Stimulated activated naive B cell treated with anti-CD40 and anti-IgM and Interleukin-4, amounts not matched to agents 10 μg/mL and 1 μg/mL and 100 μg/mL, for 72 hours (primary cell): ENCODE results near the gene PCBP3.

Source experiments
- ATAC-seq, 2 donors: fragments of 150-1000 bp; cut with Tn5 transposase; replicated peaks; 2 replicates each; pipeline ENCODE4 v1.10.0; 2021; ENCODE audit warnings: moderate library complexity in 1 of 2
- DNase-seq: peaks from one replicate; pipeline ENCODE4 v3.0.0; 2021
- H3K27ac Mint-ChIP-seq: one replicate; pipeline ENCODE4 v1.8.0; 2022; ENCODE audit warnings: mild to moderate bottlenecking, mixed read lengths
- H3K27me3 Mint-ChIP-seq, 2 donors: one replicate each; pipeline ENCODE4 v1.8.0; 2022; ENCODE audit warnings: mixed read lengths in 2 of 2
- H3K36me3 Mint-ChIP-seq, 2 donors: one replicate each; pipeline ENCODE4 v1.8.0; 2022; ENCODE audit warnings: mixed read lengths in 2 of 2, mild to moderate bottlenecking in 1 of 2
- H3K4me1 Mint-ChIP-seq, 2 donors: one replicate each; pipeline ENCODE4 v1.8.0; 2022; ENCODE audit warnings: mixed read lengths in 2 of 2, mild to moderate bottlenecking in 1 of 2
- H3K4me3 Mint-ChIP-seq, 2 donors: one replicate each; pipeline ENCODE4 v1.8.0; 2022; ENCODE audit warnings: mild to moderate bottlenecking in 2 of 2, mixed read lengths in 2 of 2, moderate library complexity in 1 of 2
- H3K9me3 Mint-ChIP-seq, 2 donors: one replicate each; pipeline ENCODE4 v1.8.0; 2022; ENCODE audit warnings: mixed read lengths in 2 of 2, mild to moderate bottlenecking in 1 of 2

PCBP3 gene

DNA sequence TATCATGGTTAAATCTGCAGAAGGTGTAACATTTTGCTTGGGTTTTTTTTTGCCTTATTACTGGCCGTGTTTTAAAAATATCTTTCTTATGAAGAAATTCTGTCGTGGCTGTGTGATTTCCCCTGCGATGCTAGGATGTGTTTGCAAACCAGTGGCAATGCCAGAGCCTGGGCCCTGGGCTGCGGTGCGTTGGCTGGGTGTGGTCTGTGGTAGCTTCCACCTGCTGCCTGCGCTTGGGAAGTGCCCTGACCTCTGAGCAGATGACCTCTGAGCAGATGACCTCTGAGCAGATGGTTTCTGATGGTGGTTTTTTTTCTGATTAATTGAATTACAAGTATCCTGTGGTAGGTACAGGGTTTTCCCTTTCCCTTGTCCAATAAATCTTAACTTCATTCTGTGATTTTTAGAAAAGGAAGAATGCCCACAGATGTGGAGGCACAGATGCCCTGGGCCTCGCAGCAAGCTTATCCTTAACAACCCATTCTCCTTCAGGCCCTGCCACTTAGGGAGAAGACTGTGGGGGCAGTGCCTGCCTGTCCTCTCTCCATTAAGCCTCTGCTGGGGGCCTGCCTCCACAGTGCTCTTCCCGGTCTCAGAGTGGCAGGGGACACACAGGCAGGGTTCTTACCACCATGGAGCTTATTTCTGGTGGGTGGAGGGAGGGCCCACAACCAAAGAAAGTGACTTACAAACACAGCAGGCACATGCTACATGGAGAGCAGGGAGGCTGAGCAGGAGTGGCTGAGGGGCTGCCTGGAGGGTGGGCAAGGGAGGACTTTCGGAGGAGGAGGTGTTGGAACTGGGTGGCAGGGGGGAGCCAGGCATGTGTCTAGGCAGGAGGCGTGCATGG is 81.7 kb downstream of the PCBP3 start:
- H3K4me3 Mint-ChIP-seq: no peak overlapping the region
- peak overlapping the region; percentile 6 for H3K27ac Mint-ChIP-seq
- peaks cover 4 to 26% of the 10 kb centered on the region in 2 donors for H3K27me3 Mint-ChIP-seq
- H3K4me1 Mint-ChIP-seq: no peaks in the 10 kb centered on the region
- ATAC-seq: no peak
- no peaks in the 10 kb centered on the region for H3K9me3 Mint-ChIP-seq
- H3K36me3 Mint-ChIP-seq: no peaks in the 10 kb centered on the region
- DNase-seq: no peak

GRCh38 chr21:45725844-45726200 is 82.3 kb downstream of the PCBP3 start:
- no peak for ATAC-seq
- Mint-ChIP-seq H3K9me3 (no peaks in the 10 kb centered on the region), H3K27me3 (peaks cover 4 to 26% of the 10 kb centered on the region in 2 donors), H3K4me3 (no peak overlapping the region), H3K27ac (no peak overlapping the region), H3K36me3 (no peaks in the 10 kb centered on the region), H3K4me1 (no peaks in the 10 kb centered on the region)
- DNase-seq: no peak

DNA sequence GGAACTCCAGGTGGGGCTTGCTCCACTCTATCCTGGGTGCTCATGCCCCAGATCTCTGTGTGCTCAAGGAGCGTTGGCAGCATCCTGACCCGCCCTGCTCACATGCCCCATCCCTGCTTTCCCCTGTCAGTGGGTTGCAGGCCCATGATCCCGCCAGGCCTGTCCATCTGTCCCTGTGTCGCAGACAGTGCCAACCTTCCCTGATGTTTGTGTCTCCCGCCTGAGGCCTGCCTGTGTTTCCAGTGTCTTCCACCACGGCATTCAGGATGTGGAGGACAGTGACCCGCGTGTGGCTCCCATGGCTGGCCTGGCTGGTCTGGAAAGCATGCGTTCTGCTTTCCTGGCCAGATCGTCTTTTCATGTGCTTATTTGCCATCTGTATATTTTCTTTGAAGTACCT is 82.9 kb downstream of the PCBP3 start:
- H3K36me3 Mint-ChIP-seq: no peaks in the 10 kb centered on the region
- no peak overlapping the region for H3K27ac Mint-ChIP-seq
- peaks cover 0 to 2% of the 10 kb centered on the region in 2 donors for H3K9me3 Mint-ChIP-seq
- DNase-seq (no peak), ATAC-seq (no peak)
- peaks cover 9 to 30% of the 10 kb centered on the region in 2 donors for H3K27me3 Mint-ChIP-seq
- no peaks in the 10 kb centered on the region for H3K4me1 Mint-ChIP-seq
- no peak overlapping the region for H3K4me3 Mint-ChIP-seq

DNA sequence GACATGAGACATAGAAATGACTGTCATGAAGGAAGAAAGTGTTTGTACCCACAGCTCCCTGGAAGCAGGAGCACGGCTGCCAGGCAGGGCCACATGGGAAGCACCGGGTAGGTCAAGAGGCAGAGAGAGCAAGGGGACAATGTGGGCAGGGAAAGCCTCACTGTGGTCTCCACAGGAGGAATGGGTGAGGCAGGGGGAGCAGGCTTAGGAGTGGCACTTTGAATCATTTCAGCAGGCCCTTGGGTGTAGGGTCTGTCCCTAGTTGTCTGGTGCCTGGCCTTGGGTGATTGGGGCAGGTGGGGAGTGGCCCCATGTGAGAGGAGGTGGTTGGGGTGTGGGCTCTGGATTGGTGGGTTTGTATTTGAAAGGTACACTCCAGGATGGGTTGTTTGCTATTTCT is 83.9 kb downstream of the PCBP3 start:
- Mint-ChIP-seq H3K9me3 (peaks cover 0 to 2% of the 10 kb centered on the region in 2 donors), H3K27ac (no peak overlapping the region)
- DNase-seq: no peak

GRCh38 chr21:45735259-45736000 is 91.9 kb downstream of the PCBP3 start:
- ATAC-seq: no peak

More for the DNA sequence above, 83.9 kb downstream of the PCBP3 start:
- ATAC-seq: no peak
- Mint-ChIP-seq H3K36me3 (no peaks in the 10 kb centered on the region), H3K27me3 (peaks cover 5 to 28% of the 10 kb centered on the region in 2 donors), H3K4me3 (no peak overlapping the region), H3K4me1 (no peaks in the 10 kb centered on the region)

GRCh38 chr21:45736042-45736689 is 92.6 kb downstream of the PCBP3 start:
- Mint-ChIP-seq H3K36me3 (no peaks in the 10 kb centered on the region), H3K27ac (no peak overlapping the region)

More at GRCh38 chr21:45735259-45736000, 91.9 kb downstream of the PCBP3 start:
- Mint-ChIP-seq H3K36me3 (no peaks in the 10 kb centered on the region), H3K4me3 (no peak overlapping the region), H3K9me3 (peaks cover 0 to 2% of the 10 kb centered on the region in 2 donors), H3K27ac (no peak overlapping the region), H3K4me1 (no peaks in the 10 kb centered on the region), H3K27me3 (peaks cover 23 to 29% of the 10 kb centered on the region in 2 donors)
- DNase-seq: no peak

GRCh38 chr21:45736690-45737484 is 93.4 kb downstream of the PCBP3 start:
- Mint-ChIP-seq H3K36me3 (no peaks in the 10 kb centered on the region), H3K4me1 (no peaks in the 10 kb centered on the region), H3K9me3 (no peaks in the 10 kb centered on the region), H3K27me3 (peaks cover 18 to 22% of the 10 kb centered on the region in 2 donors), H3K4me3 (no peak overlapping the region), H3K27ac (no peak overlapping the region)
- ATAC-seq (no peak), DNase-seq (no peak)

More at GRCh38 chr21:45736042-45736689, 92.6 kb downstream of the PCBP3 start:
- ATAC-seq (no peak), DNase-seq (no peak)
- H3K4me3 Mint-ChIP-seq: no peak overlapping the region
- H3K27me3 Mint-ChIP-seq: peaks cover 22 to 26% of the 10 kb centered on the region in 2 donors
- H3K4me1 Mint-ChIP-seq: no peaks in the 10 kb centered on the region
- peaks cover 0 to 2% of the 10 kb centered on the region in 2 donors for H3K9me3 Mint-ChIP-seq

GRCh38 chr21:45737485-45738166 is 94.1 kb downstream of the PCBP3 start:
- H3K27me3 Mint-ChIP-seq: peaks cover 18 to 22% of the 10 kb centered on the region in 2 donors
- DNase-seq: no peak
- no peaks in the 10 kb centered on the region for H3K9me3 Mint-ChIP-seq
- no peak for ATAC-seq
- H3K4me3 Mint-ChIP-seq: no peak overlapping the region
- no peak overlapping the region for H3K27ac Mint-ChIP-seq
- H3K36me3 Mint-ChIP-seq: no peaks in the 10 kb centered on the region
- no peaks in the 10 kb centered on the region for H3K4me1 Mint-ChIP-seq

DNA sequence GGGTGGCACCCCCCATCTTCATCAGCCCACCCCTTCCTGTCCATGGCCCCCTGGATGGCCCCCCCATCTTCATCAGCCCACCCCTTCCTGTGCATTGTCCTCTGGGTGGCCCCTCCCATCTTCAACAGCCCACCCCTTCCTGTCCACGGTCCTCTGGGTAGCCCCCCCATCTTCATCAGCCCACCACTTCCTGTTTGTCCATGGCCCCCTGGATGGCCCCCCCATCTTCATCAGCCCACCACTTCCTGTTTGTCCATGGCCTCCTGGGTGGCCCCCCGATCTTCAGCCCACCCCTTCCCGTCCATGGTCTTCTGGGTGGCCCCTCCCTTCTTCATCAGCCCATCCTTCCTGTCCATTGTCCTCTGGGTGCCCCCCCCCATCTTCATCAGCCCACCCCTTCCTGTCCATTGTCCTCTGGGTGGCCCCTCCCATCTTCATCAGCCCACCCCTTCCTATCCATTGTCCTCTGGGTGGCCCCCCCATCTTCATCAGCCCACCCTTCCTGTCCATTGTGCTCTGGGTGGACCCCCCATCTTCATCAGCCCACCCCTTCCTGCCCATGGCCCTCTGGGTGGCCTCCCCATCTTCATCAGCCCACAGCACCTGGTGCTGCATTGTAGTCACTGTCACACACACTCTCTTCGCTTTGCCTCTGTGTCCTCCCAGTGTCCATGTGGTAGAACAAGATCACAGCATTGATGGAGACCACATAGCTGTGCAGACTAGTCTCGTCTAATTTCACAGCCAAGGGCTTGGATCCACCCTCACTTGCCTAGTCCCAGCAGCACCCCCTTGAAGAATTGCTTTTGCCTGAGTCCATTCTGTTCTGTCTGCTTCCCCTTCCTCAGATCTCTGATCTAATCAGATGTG is 95.9 kb downstream of the PCBP3 start:
- H3K4me1 Mint-ChIP-seq: no peaks in the 10 kb centered on the region
- no peaks in the 10 kb centered on the region for H3K36me3 Mint-ChIP-seq
- H3K4me3 Mint-ChIP-seq: no peak overlapping the region
- H3K27me3 Mint-ChIP-seq: peaks cover 12 to 16% of the 10 kb centered on the region in 2 donors
- H3K27ac Mint-ChIP-seq: no peak overlapping the region
- no peak for DNase-seq
- no peaks in the 10 kb centered on the region for H3K9me3 Mint-ChIP-seq
- no peak for ATAC-seq

DNA sequence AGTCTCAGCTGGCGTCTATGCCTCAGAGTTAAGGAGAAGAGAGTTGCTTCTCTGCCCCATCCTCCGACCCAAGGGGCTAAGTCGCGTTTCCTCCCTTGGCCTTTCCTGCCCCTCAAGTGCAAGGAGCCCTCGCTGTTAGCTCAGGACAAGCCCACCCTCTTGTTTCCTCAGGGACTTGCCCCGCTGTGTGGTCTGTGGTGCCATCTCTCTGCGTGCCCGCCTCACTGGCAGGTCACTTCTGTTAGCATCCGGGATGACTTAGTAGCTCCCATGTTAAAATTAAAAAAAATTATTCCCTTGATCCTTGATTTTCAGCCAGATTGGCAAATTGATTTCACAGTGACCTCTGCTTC is 96.5 kb downstream of the PCBP3 start:
- Mint-ChIP-seq H3K27ac (no peak overlapping the region), H3K27me3 (peaks cover 12 to 13% of the 10 kb centered on the region in 2 donors), H3K9me3 (no peaks in the 10 kb centered on the region), H3K36me3 (no peaks in the 10 kb centered on the region), H3K4me1 (no peaks in the 10 kb centered on the region), H3K4me3 (no peak overlapping the region)
- no peak for DNase-seq
- ATAC-seq: no peak

DNA sequence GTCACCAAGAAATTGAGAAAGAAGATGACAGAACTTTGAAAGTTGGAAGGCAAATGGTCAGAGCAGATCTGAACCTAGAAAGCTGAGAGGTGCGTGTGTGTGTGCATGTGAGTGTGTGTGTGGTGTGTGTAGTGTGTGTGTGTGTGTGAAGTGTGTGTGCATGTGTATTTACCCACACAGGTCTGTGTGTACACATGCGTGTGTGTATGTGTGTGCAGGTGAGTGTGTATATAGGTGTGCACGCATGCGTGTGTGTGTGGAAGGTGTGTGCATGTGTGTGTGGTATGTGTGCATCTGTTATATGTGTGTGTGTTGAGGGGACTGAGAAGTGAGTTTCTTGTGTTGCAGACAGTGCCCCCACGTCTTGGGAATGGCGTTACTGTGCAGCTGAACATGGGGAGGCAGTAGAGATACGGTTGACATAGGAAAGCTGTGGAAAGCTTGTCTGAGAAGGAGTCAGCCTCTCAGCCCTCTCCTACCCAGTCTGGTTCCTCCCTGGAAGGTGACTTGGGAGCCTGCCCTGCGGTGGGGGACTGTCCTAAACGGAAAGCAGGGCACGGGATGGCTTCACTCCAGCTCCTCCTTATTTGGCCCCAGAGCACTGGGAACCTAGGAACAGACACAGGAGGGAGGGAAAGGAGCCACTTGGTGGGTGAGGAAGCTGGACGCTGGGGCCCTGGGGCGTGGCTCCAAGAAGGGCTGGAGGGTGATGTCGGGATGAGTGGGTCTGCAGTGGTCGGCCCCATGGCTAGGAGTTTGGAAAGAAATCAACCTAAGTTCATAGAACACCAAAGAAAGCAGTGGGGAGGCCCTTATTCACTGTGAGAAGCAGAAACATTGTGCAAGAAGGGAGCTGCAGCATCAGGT is 97.2 kb downstream of the PCBP3 start:
- ATAC-seq (no peak), DNase-seq (no peak)
- H3K36me3 Mint-ChIP-seq: peaks cover 0 to 3% of the 10 kb centered on the region in 2 donors
- no peak overlapping the region for H3K27ac Mint-ChIP-seq
- H3K4me1 Mint-ChIP-seq: no peaks in the 10 kb centered on the region
- no peak overlapping the region for H3K4me3 Mint-ChIP-seq
- H3K27me3 Mint-ChIP-seq: peaks cover 12 to 13% of the 10 kb centered on the region in 2 donors
- no peaks in the 10 kb centered on the region for H3K9me3 Mint-ChIP-seq

DNA sequence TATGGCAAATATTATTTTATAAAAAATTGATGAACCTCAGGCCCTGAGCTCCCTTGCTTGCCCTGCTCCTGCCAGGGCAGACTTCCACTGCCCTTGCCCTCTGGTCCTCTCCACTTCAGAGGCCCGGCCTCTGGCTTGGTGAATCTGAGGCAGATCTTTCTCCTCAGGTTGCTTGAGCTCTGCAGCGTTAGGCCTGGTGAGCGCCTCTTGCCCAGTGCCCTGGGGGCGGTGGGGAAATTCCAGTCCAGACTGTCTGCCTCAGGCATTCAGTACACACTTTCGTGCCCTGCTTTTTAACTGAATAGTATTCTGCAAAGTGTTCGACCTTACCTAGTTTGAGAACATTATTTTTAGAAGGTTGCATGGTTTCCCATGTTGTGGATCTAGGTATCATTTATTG is 98.2 kb downstream of the PCBP3 start:
- DNase-seq (no peak), ATAC-seq (no peak)
- Mint-ChIP-seq H3K36me3 (peaks cover 0 to 3% of the 10 kb centered on the region in 2 donors), H3K27me3 (peaks cover 5 to 7% of the 10 kb centered on the region in 2 donors), H3K4me1 (no peaks in the 10 kb centered on the region), H3K4me3 (no peak overlapping the region), H3K9me3 (no peaks in the 10 kb centered on the region), H3K27ac (no peak overlapping the region)
